ENCODE results near the gene SH3BGRL3. TPM values are rescaled to one million over a fixed set of nuclear protein-coding genes. Genes with fewer than 3 reads are reported as not detected.
A peak's percentile ranks its signal among the peaks of the same experiment; 100 is the strongest.

Gene SH3BGRL3
- total and polyA plus RNA-seq, 2 of the 13 experiments (the other 11 are each of a cell fraction or from before 2014, with no cell fraction given), result 11.4 to 12.2 TPM

- no peak for TF ChIP-seq BCLAF1 (IDR thresholded peaks at IDR 0.05)
- TF ChIP-seq RARG (CRISPR knock-in tag; IDR thresholded peaks at IDR 0.05; ENCODE audit: low read depth), result no peak
Observed at GRCh38 chr1:26280333-26281042, 602 bp downstream of the SH3BGRL3 start (continued).

- Histone ChIP-seq H3K4me1 (ENCODE audit: insufficient read depth, low read length) (peaks cover 38% of the 10 kb centered on the region), H3K4me3 (replicated peaks in 1 of 3; ENCODE audit: insufficient read depth in 1 of 3, low read depth in 2 of 3, low read length in 3 of 3) (0 out of 6 replicates have a peak overlapping the region, but pooled peaks of 1 of the 3 experiments have one; percentile 78), H3K27me3 (ENCODE audit: control insufficient read depth in 1 of 2, insufficient read depth in 2 of 2, low read length in 2 of 2) (no peaks in the 10 kb centered on the region), H2AFZ (ENCODE audit: low read length) (no peak overlapping the region), H3K9me3 (ENCODE audit: low read length) (no peaks in the 10 kb centered on the region), H3K4me2 (ENCODE audit: low read depth, low read length) (no peak overlapping the region), H3K9ac (ENCODE audit: insufficient read depth, low read depth, low read length) (no peak overlapping the region), H4K20me1 (ENCODE audit: insufficient read depth, low read length) (no peaks in the 10 kb centered on the region), H3K36me3 (replicated peaks in 1 of 2; ENCODE audit: control insufficient read depth in 1 of 2, insufficient read depth in 2 of 2, low read length in 2 of 2) (peaks cover 9 to 22% of the 10 kb centered on the region in 2 experiments), H3K27ac (ENCODE audit: extremely low read length, insufficient read depth, low read length) (no peak overlapping the region), H3K79me2 (ENCODE audit: insufficient read depth, low read length) (no peaks in the 10 kb centered on the region)
- ATAC-seq (no peak), FAIRE-seq (no peak), DNase-seq (ENCODE audit: low spot score) (no peak)
- TF ChIP-seq ZNF547 (CRISPR knock-in tag; IDR thresholded peaks at IDR 0.05), result no peak
- no peak for TF ChIP-seq ZSCAN21 (CRISPR knock-in tag; IDR thresholded peaks at IDR 0.05; ENCODE audit: borderline replicate concordance)
- intact Hi-C loops (cut with micrococcal nuclease; ENCODE audit: unreplicated experiment) (no loop called here), in situ Hi-C loops (cut with HindIII; ENCODE audit: extremely low pct_ligation_motif_present, low pct_unique_long_range_greater_than_20kb) (loop anchor here (5.0 kb wide), 2 partner anchors 41 to 111 kb away; no protein-coding TSS in a partner anchor)
- WGBS (ENCODE audit: low lambda C conversion rate), result 100% methylated on average over 2 of the region's 5 CpGs
- TSS peak; percentile 60 for BruUV-seq (replicated peaks)
- POLR2A ChIA-PET, result interaction anchor here (2.9 kb wide), 1 partner anchor 78 kb away, joined by 13 read pairs; no protein-coding TSS in a partner anchor
- CTCF ChIA-PET (ENCODE audit: low intra/inter-chr PET ratio, low total read pairs), result interaction anchor here (0.9 kb wide), 1 partner anchor 82 kb away, joined by 3 read pairs; no protein-coding TSS in a partner anchor
Observed at GRCh38 chr1:26281091-26281958, 1.4 kb downstream of the SH3BGRL3 start.
